Lower leg skin (tissue), 3 donors: Measurements from ENCODE around the gene LGR4.

ENCODE experiments used
- POLR2A ChIP-seq, 2 donors: fragments of 450-650 bp; IDR thresholded peaks; one replicate each; pipeline ENCODE4 v1.6.1; 2016 to 2017; ENCODE audit warnings: antibody characterized with exemption in 2 of 2, mild to moderate bottlenecking in 1 of 2, moderate library complexity in 1 of 2
- TF ChIP-seq, protein P1 (sequence below), 3 donors: fragments of 450-650 bp; IDR thresholded peaks; one replicate each; pipeline ENCODE4 v1.5.1; 2016; ENCODE audit warnings: antibody characterized with exemption in 3 of 3, mild to moderate bottlenecking in 3 of 3, moderate library complexity in 2 of 3

- TF ChIP-seq POLR2A (IDR thresholded peaks at IDR 0.05), result no peak
- TF ChIP-seq, protein P1, sequence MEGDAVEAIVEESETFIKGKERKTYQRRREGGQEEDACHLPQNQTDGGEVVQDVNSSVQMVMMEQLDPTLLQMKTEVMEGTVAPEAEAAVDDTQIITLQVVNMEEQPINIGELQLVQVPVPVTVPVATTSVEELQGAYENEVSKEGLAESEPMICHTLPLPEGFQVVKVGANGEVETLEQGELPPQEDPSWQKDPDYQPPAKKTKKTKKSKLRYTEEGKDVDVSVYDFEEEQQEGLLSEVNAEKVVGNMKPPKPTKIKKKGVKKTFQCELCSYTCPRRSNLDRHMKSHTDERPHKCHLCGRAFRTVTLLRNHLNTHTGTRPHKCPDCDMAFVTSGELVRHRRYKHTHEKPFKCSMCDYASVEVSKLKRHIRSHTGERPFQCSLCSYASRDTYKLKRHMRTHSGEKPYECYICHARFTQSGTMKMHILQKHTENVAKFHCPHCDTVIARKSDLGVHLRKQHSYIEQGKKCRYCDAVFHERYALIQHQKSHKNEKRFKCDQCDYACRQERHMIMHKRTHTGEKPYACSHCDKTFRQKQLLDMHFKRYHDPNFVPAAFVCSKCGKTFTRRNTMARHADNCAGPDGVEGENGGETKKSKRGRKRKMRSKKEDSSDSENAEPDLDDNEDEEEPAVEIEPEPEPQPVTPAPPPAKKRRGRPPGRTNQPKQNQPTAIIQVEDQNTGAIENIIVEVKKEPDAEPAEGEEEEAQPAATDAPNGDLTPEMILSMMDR (IDR thresholded peaks at IDR 0.05), result no peak
Measured at GRCh38 chr11:27395556-27396258, 76.9 kb downstream of the LGR4 start.
